SK-N-MC (cell line): Measurements from ENCODE around the gene VWC2L.

Experiments
- EZH2 ChIP-seq: fragments of 200-600 bp; sonication (generic); IDR thresholded peaks from one replicate; pipeline ENCODE4 v1.6.1; 2017; ENCODE audit warnings: antibody characterized with exemption
- POLR2AphosphoS5 ChIP-seq: IDR thresholded peaks from 2 replicates; pipeline ENCODE4 v1.6.1; 2012; ENCODE audit warnings: mild to moderate bottlenecking, low read depth, low read length, borderline replicate concordance

DNA sequence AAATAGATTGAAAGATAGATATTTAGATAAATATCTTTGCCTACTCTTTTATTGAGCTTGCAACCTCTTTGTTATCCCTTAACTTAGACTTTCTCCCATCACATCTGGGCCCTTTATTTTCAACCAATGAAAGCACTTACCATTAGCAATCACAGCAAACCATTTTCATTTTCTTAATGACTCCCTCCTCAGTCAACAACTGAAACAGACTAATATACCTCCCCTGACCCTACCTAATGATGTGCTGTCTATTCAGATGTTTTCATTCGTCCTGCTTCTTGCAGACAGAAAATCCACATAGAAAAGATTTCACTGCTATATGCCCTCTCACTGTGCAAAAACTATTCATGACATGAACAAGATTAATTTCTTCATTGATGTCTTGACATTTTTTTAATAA is 154.4 kb downstream of the VWC2L start:
- no peak for TF ChIP-seq EZH2
- TF ChIP-seq POLR2AphosphoS5: no peak
